Measurements from ENCODE around the gene VIL1.

Gene VIL1

DNA sequence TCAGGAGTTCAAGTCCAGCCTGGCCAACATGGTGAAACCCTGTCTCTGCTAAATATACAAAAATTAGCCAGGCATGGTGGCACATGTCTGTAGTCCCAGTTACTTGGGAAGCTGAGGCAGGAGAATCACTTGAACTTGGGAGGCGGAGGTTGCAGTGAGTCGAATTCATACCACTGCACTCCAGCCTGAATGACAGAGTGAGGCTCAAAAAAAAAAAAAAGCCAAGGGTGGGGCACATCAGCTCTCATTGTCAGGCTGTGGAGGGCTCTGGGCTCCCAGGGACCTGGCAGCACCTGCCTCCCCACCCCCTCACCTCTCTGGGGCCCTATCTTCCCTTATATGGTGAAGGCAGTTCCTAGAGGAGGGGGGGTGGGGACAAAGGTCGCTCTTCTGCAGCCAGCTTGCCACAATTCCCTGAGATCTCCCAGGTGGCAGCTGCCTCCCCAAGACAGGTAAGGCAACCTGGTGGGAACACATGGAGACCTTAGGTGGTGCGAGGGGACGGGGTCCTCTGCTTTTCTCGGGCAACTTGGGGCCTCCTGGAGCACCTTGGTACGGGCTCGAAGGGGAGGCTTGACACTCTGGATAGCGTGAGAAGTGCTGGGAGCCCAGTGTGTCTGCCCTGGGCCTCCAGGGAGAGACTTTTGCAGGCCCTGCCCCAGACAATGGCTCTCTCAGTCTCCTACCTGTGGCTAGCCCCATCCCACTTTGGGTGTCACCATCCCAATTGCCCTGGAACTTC, at the start of gene VIL1:
Gene VIL1 (plus strand): TSS at position 407 of the 742 bp plus-strand sequence. CDS start 4,656 bp downstream, outside the sequence.
- peak; percentile 92 to 98 for DNase-seq

DNA sequence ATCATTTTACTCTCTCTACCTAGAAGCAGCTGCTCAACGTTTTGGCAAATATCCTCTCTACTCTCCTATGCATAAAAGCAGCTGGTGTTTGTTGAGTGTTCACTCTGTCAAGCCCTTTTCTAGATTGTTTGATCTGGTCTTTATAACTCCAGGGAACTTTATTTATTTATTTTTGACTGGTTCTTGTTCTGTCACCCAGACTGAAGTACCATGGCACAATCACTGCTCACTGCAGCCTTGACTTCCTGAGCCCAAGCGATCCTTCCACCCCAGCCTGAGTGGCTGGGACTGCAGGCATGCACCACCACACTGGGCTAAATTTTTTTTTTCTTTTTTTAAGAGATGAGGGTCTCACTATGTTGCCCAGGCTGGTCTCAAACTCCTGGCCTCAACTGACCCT, 49.6 kb upstream of the VIL1 start:
- no peak for DNase-seq

DNA sequence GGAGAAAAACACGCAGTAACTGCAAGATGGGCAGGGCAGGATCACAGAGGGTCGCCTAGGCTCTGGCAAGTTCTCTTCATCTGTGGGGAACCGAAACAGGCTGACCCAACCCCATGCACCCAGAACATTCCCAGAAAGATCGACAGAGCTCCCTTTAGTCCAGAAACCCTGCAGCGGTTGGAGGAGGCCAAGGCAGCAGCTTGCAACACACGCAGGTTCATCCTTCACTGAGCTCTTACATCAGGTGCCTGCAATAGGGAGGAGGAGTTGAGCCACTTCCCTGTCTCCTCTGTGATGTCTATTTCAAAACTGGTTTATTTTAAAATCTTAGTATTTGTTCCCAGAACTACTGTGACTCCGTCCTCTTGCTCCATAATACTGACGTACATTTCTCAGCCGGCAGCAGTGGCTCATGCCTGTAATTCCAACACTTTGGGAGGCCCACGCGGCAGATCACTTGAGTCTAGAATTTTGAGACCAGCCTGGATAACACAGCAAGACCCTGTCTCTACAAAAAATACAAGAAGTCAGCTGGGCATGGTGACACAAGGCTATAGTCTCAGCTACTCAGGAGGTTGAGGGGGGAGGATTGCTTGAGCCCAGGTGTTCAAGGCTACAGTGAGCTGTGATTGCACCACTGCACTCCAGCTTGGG, 48.4 kb upstream of the VIL1 start:
- no peak for DNase-seq

DNA sequence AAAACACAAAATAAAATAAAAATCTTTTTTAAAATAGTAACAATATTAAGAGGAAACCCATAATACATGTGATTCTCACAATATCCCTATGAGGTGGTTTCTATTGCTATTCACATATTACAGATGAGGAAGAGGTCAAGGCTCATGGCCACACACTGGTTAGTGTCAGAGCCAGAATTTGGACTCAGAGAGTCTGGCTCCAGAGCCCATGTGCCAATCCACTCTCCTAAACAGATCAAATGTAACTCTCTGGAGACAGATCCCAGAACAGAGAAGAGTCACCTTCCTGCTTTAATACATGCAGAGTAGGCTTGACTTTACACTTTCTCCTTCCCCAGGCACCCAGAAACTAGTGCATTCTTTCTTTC, 47.0 kb upstream of the VIL1 start:
- DNase-seq, result no peak

DNA sequence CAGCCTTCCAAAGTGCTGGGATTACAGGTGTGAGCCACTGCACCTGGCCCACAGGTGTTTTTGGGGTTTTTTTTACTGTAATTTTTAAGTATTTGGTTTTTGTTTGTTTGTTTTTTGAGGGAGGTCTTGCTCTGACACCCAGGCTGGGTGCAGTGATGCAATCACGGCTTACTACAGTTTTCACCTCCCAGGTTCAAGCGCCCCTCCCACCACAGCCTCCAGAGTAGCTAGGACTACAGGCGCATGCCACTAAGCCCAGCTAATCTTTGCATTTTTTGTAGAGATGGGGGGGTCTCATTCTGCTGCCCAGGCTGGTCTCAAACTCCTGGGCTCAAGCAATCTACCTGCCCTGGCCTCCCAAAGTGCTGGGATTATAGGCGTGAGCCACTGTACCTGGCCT, 44.1 kb upstream of the VIL1 start:
- DNase-seq, result no peak

DNA sequence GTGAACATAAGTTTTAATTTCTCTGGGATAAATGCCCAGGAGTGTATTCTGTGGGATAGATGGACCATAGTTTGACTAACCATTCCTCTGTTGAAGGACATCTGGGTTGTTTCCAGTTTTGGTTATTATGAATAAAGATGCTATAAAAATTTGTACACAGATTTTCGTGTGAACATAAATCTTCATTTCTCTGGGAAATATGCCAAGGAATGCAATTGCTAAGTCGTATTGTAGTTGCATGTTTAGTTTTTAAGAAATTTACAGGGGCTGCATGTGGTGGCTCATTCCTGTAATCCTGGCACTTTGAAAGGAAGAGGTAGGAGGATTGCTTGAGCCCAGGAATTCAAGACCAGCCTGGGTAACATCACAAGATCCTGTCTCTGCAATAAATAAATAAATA, 43.7 kb upstream of the VIL1 start:
- DNase-seq, result no peak

DNA sequence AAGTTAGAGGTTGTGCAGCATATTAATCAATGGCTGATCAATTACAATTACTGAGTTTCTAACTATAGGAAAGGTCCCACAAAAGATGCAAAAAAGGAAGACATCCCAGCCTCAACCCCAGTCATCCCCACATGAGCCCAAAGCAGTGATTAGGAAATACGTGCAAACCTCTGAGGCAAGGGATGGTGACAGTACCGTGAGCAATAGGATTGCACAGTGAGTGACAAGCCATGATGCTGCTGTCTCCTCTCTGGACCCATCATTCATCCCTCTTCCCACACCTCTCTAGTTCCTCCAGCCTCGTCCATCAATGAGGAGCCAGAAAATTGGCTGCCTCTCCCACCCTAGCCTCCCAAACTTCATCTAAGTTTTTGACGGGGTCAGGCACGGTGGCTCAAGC, 40.9 kb upstream of the VIL1 start:
- DNase-seq, result no peak

DNA sequence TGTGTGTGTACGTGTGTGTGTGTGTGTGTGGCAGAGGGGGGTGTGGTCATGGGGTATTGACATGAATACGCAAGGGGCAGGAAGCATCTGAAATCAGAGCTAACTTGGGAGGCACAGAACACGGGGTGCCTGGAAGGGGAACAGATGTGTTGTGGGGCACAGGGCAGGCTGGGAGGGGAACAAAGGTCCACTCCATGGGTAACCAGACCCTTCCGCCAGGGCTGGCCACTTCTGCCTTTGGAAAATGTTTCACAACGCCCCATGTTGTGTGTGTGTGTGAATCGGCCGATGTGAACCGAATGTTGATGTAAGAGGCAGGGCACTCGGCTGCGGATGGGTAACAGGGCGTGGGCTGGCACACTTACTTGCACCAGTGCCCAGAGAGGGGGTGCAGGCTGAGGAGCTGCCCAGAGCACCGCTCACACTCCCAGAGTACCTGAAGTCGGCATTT, 37.0 kb upstream of the VIL1 start, which contains the start of gene SLC11A1:
Gene SLC11A1 (plus strand): TSS at position 358 of the 451 bp plus-strand sequence. CDS start 96 bp downstream, outside the sequence.
- no peak for DNase-seq

DNA sequence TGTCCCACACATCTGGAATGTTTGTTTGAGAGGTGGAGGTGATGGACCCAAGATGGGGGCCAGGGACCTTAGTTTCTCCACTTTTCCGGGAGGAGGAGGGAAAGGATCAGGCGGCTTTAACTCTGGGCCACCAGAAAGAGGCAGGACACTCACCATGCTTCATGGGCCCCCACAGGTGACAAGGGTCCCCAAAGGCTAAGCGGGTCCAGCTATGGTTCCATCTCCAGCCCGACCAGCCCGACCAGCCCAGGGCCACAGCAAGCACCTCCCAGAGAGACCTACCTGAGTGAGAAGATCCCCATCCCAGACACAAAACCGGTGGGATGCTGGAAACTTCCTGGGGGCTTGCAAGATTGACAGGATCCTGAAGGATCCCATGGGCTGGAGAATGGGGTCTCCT, 36.1 kb upstream of the VIL1 start:
- no peak for DNase-seq

DNA sequence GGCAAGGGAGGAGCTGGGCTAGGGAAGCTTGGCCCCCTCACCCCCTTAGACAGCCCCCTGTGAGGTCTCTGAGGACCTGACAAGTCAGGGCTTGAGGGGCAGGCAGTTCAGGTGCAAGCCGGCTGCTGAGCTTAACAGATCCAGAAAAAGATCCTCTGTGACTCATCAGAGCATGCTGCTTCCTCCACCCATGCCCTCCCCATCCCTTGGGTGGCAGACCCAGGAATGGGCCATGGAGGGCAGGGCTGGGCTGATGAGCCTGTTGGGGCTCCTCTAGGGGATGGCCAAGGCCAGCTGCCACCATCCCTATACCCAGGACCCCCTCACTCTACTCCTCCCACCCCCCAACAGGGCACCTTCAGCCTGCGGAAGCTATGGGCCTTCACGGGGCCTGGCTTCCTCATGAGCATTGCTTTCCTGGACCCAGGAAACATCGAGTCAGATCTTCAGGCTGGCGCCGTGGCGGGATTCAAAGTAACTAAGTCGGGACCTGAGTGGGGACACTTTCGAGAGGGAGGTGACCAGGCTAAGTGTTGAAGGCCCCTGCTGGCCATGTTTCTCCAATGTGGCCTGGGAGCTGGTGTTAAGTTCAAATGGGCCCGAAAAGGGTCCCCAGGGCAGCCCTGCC, 34.9 kb upstream of the VIL1 start:
- no peak for DNase-seq

DNA sequence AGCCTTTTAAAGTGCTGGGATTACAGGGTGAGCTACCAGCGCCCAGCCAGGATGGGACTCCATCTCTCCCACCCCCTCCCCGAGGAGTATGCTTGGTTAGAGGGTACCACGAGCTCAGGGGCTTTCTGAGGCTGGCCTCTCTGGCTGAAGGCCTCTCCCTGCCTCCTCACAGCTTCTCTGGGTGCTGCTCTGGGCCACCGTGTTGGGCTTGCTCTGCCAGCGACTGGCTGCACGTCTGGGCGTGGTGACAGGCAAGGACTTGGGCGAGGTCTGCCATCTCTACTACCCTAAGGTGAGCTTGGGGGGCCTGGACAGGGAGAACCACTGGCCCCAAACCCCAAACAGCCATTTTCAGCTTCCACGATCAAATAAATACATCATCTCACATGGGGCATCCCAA, 33.9 kb upstream of the VIL1 start:
- no peak for DNase-seq

DNA sequence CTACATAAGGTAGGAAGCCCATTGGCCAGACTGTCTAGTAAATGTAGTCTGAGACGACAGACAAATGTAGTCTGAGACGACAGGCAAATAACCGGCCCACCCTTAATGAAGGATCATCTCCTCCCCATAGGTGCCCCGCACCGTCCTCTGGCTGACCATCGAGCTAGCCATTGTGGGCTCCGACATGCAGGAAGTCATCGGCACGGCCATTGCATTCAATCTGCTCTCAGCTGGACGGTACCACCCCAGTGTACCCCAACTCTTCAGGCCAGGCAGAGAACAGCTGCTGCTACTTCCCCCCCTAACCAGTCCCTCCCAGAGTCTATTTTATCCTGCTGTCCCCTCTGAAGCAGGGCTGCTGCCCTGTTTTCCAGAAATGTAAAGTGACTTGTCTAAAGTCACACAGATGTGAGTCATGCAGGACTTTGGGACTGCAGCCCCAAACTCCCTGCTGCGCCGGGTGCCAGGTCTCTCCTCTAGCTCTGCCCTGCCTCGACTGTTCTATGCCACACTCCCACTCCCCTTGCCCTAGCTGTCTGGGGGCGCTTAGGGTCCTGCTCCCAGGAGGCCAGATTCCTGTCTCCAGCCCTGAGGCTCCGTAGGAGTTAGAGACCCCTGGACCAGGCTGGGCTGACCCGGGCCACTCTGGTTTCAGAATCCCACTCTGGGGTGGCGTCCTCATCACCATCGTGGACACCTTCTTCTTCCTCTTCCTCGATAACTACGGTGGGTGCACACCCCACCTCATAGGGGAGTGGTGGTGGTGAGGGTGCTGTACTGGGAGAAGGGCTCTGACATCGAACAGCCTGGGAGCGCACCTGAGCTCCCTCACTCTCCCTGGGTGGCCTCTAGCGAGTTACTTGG, 32.2 kb upstream of the VIL1 start:
- DNase-seq, result no peak

DNA sequence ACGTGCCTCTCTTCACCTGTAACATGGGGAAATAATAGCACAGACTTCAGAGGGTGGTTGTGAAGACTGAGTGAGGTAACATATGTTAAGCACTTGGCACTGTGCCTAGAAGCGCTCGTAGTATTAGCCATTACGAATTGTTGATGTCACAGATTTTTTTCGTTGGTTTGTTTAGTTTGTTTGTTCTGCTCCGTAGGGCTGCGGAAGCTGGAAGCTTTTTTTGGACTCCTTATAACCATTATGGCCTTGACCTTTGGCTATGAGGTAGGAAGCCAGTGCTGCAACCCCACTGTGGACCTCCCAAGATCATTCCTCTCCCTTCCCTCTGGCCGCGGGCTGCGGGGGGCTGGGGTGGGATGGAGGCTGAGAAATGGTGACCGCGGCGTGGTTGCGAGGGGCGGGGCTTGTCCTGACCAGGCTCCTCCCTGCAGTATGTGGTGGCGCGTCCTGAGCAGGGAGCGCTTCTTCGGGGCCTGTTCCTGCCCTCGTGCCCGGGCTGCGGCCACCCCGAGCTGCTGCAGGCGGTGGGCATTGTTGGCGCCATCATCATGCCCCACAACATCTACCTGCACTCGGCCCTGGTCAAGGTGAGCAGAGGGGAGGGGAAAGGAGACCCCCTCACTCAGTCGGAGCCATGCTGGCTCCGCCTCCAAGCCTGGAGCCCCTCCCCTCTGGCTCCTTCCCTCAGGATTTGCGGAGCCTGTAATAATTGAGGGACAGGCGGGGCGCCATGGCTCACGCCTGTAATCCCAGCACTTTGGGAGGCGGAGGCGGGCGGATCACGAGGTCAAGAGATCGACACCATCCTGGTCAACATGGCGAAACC, 31.3 kb upstream of the VIL1 start:
- DNase-seq, result peak in 1 of 2 experiments; percentile 68

DNA sequence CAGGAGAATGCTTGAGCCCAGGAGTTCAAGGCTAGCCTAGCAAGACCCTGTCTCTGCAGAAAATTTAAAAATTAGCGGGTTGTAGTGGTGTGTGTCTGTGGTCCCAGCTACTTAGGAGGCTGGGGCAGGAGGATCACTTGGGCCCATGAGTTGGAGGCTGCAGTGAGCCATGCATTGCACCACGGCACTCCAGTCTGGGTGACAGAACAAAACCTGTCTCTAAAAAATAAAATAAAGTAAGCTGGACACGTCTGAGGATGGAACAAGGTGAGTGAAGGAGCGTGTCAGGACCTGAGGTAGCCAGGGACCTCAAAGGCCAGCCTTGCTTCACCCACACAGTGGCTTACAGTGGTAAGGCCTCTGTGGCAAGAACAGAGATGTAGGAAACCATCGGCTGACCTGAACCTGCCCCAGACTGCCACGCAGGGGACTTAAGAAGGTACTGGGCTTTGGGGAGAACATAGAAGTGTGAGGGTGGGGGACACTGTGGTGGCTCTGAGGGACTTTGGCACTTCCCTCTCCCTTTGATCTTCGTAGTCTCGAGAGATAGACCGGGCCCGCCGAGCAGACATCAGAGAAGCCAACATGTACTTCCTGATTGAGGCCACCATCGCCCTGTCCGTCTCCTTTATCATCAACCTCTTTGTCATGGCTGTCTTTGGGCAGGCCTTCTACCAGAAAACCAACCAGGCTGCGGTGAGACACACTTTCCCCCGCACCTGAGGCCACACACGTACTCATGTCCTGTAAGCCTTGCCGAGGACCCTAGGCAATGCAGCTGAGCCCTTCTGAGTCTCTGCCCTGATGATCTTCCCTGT, 29.4 kb upstream of the VIL1 start:
- no peak for DNase-seq

DNA sequence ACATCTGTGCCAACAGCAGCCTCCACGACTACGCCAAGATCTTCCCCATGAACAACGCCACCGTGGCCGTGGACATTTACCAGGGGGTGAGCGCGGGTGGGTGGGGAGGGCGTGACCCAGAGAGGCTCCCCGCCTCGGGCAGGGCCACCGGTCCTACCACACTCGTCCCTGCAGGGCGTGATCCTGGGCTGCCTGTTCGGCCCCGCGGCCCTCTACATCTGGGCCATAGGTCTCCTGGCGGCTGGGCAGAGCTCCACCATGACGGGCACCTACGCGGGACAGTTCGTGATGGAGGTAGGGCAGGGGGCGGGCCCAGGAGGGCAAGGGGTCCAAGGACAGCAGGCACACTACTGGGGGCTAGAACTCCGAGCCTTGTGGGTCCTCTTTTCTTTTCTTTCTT, 27.7 kb upstream of the VIL1 start:
- no peak for DNase-seq

DNA sequence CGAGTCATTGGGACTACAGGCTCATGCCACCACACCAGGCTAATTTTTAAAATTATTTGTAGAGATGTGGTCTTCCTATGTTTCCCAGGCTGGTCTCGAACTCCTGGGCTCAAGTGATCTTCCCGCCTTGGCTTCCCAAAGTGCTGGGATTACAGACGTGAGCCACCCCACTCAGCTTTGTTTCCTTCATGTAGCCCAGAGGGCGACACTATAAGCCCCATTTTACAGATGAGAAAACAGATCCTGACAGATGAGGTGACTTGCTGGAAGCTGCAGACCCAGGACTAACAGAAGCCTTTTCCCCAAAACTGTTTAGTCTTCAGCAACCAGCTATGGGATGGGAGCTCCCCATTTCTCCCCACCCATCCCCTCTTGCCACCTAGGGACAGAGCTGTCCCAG, 26.5 kb upstream of the VIL1 start:
- no peak for DNase-seq

DNA sequence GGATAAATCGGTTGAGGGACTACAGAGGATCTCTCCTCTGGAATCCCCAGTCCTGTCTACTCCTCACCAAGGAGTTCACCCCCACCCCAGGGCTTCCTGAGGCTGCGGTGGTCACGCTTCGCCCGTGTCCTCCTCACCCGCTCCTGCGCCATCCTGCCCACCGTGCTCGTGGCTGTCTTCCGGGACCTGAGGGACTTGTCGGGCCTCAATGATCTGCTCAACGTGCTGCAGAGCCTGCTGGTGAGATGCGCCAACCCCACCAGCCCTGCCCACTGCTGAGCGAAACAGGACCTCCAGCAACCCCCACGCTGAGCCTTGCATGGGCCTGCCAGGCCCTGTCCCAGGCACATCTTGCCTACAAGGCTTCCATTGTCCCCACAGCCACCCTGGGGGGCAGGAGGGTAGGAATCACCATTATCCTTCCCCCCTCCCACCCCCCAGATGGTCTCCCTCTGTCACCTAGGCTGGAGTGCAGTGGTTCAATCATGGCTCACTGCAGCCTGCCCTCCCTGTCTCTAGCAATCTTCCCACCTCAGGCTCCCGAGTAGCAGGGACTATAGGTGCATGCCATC, 25.9 kb upstream of the VIL1 start:
- DNase-seq, result no peak

DNA sequence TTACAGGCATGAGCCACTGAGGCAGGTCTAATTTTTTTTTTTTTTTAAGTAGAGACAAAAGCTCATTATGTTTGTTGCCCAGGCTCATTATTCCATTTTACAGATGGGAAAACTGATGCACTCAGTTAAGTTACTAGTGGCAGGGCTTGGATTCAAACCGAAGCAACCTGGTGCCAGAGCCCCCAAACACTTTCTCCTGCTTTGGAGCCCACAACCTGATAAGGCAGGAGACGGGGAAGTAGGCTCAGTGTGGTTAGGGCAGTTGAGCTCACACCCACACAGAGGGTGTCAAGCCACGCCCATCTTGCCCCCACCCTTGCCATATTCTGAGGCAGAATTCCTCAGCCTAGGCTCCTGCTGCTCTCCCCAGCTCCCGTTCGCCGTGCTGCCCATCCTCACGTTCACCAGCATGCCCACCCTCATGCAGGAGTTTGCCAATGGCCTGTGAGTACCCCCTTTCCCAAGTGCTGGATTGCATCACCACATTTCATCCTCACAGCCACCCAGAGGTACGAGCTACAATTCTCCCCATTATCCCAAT, 25.1 kb upstream of the VIL1 start:
- no peak for DNase-seq

DNA sequence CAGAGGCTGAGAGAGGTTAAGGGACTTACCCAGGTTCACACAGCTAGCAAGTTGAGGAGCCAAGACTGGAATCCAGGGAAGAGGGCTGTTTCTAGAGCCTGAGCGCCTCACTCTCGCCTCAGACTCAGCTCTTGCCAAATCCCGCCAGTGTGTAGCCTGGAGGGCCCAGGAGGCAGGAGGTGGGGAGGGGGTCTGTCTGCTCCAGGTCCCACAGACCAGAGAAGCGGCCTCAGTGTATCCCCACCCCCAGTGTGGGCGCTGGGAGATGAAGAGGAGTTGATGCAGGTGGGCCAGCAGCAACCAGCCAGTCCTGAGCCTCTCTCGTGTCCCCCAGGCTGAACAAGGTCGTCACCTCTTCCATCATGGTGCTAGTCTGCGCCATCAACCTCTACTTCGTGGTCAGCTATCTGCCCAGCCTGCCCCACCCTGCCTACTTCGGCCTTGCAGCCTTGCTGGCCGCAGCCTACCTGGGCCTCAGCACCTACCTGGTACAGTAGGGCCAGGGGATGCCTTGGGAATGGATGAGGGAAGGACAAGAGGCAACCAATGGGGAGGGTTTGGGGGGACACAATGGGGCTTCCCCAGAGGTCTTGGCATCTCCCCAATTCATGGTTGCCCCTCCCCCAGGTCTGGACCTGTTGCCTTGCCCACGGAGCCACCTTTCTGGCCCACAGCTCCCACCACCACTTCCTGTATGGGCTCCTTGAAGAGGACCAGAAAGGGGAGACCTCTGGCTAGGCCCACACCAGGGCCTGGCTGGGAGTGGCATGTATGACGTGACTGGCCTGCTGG, 24.4 kb upstream of the VIL1 start:
- no peak for DNase-seq

DNA sequence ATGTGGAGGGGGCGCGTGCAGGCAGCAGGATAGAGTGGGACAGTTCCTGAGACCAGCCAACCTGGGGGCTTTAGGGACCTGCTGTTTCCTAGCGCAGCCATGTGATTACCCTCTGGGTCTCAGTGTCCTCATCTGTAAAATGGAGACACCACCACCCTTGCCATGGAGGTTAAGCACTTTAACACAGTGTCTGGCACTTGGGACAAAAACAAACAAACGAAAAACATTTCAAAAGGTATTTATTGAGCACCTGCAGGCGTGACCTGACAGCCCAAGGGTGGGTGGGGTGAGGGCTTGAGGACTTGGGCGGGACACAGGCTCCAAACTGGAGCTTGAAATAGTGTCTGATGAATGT, 23.9 kb upstream of the VIL1 start:
- DNase-seq, result no peak

Data from NCI-H526 (cell line).